Hematopoietic multipotent progenitor cell treated with erythropoietin and hydrocortisone succinate and interleukin-3 and kit ligand, for 15 days (in vitro differentiated cells): ENCODE results near the gene MYO15B.

Experiments
- DNase-seq: peaks from one replicate; pipeline ENCODE4 v3.0.0-alpha.2; 2015; ENCODE audit warnings: low spot score

Gene MYO15B

DNA sequence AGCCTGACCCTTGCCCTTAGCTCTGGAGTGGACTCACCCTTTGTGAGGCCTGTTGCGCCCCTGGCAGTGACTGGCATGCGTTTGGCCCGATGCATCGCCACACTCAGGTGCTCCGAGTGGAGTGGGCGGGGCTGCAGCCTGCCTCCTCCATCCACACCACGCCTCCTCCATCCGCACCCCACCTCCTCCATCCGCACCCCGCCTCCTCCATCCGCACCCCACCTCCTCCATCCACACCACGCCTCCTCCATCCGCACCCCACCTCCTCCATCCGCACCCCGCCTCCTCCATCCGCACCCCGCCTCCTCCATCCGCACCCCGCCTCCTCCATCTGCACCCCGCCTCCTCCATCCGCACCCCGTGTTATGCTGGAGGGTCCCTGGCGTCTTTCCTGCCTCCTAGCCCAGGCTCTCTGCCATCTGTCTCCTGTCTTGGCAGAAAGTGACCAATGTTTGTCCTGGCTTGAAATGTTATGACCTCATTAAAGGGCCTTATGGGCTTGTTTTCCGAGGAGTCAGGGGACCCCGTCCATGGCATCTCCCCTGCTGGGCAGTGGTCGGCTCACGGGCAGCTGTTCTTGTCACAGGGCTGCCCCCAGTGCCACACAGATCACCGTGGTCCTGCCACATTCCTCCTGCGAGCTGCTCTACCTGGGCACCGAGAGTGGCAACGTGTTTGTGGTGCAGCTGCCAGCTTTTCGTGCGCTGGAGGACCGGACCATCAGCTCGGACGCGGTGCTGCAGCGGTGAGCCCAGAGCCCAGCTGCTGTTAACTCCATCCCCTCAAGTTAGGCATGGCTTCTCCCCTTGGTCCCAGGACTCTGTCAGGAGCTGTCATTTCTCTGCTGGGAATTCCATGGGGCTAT, 28.7 kb upstream of the MYO15B start:
- no peak for DNase-seq

DNA sequence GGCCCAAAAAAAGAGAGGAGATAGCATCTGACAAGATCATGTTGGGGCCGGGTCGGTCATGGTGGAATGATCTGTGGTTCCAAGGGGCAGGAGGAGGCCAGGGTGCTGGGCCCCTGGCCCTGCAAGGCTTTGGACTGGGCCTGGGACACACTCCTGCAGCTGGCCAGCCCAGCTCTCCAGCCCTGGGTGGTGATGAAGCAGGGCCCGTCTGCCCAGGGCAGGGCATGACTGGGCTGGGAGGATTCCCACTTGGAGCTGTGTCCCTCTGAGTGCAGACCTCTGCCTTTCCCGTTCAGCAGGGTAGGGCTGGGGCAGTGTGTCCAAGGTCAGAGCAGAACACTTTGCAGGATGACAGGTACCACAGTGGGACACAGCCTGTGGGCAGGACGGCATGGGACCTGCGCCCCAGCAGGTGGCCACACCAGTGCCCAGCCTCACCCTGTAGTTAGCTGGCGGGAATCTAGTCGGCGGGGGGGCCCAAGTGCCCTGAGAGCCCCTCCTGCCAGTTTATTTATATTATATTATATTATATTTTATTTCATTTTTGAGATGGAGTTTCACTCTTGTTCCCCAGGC, 27.6 kb upstream of the MYO15B start:
- DNase-seq = no peak

DNA sequence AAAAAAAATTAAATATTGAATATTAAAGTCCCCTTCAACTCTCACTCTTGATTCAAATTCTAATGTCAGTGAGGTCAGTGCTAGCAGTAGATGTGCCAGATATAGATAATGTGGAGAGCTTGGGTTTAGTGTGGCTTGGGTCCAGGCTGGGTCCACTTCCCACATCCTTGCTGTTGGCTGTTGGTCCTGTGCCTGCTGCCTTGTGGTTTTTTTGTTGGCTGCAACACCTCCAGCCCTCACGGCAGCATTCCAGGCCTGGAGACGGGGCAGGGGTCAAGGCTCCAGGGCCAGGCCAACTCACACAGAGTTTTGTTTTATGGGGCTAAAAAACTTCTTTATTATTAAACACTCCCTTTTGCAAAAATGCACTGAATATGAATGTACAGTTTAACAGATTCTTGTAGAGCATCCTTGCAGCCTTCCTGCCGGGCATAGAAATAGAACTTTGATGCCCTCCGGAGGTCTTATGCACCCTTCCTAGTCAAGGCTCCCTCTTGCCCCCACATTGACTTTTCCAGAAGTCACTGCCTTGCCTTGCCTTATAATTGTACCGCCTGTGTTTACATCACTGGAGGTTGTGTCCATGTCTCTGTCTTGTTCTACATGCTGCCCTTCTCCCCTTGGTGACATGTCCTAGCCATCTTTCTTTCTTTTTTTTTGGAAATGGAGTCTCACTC, 25.5 kb upstream of the MYO15B start:
- no peak for DNase-seq

DNA sequence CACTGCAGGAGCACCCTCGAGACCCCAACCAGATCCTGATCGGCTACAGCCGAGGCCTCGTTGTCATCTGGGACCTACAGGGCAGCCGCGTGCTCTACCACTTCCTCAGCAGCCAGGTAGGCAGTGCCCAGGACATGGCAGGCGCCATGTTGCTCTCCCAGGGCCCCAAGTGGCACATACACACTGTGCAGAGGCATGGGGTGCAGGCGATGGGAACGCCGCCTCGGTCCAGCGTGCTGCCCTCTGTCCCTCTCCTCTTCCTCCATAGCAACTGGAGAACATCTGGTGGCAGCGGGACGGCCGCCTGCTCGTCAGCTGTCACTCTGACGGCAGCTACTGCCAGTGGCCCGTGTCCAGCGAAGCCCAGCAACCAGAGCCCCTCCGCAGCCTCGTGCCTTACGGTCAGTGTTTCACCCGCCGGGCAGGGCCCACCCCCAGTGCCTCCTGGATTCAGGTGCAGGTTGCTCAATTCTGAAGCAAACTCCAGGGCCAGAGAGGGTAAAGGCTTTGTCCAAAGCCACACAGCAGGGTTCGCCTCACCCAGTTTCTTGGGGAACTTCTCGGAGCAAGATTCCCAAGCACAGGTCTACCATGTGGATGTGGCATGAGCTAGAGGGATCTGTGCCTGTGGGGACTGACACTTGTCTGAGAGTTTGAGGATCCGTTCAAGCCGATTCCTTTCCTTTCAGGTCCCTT, 24.4 kb upstream of the MYO15B start:
- DNase-seq = no peak

DNA sequence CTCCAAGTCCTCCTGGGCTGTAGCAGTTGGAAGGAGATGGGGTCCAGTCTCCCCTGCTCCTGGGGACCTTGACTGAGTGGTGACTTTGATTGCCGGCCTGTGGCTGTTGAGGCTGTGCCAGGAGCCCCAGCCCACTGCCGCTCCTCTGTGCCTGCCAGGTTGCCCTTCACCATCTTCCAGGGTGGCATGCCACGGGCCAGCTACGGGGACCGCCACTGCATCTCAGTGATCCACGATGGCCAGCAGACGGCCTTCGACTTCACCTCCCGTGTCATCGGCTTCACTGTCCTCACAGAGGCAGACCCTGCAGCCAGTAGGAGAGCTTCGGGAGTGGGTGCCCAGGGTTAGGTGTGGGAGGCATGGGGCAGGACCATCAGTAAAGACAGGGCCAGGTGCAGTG, 23.4 kb upstream of the MYO15B start:
- DNase-seq = no peak

DNA sequence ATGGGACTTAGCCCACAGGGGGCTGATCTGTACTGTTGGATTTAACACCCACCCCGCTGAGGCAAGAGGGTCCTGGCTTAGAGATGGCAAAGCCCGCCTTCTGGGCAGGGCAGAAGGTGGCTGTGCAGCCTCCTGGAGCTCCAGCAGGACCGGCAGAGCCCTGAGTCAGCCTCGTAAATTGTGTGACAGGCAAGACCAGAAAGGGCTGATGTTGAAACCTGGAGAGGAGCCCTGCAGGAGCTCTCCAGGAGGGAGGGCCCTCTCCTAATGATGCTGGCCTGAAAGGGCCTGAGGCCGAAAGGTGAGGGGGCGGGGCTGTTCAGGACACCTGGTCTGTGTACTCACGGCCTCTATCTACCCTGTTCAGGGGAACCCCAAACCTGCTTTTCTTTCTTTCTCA, 22.5 kb upstream of the MYO15B start:
- DNase-seq = no peak

DNA sequence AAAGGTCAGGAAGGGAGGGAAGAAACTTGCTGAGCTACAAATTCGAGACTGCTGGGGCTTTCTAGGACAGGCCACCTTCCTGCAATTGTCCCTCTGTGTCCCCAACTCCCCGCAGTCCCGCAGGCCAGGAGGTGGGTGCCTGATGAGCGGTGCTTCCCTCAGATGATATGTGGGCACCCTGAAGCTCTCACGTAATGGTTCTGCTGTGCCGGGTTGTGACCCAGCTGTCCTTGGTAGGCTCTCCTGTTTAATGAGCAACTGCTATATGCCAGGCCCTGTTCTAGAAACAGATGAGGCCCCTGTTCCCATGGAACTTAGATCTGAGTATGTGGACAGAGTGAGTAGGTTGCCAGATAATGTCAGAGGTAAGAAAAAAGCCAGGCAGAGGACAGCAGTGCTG, 22.0 kb upstream of the MYO15B start:
- no peak for DNase-seq

DNA sequence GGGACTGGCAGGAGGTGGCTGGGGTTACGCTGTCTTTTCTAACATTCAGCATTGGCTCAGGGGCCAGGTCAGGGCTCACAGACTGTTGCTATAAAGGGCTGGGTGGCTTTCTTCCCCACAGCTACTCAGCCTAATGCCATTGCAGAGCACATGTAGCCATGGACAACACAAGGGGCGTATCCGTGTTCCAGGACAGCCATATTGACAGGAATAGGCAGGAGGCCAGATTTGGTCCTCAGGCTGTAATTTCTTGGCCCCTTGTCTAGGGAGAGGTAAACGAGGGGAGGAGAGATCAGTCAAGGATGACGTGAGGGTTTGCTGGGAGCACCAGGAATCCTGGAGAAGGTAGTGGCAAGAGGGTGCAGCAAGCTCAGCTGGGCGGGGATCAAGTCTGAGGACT, 21.2 kb upstream of the MYO15B start:
- no peak for DNase-seq

DNA sequence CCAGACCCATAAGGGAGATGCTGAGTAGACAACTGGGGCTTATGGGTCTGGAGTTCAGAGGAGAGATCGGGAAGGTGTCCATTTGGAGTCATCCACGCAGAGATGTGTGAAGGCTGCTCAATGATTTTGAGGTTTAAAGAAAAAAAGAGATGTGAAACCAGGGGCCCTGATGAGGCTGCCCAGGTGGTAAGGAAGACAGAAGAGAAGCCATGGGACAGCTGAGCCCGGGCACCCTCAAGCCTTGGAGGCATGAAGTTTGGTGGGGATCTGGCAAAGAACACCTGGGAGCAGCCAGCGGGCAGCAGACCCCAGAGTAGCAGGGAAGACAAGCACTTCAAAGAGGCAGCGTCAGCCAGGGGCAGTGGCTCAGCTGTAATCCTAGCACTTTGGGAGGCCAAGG, 20.8 kb upstream of the MYO15B start:
- DNase-seq = no peak

DNA sequence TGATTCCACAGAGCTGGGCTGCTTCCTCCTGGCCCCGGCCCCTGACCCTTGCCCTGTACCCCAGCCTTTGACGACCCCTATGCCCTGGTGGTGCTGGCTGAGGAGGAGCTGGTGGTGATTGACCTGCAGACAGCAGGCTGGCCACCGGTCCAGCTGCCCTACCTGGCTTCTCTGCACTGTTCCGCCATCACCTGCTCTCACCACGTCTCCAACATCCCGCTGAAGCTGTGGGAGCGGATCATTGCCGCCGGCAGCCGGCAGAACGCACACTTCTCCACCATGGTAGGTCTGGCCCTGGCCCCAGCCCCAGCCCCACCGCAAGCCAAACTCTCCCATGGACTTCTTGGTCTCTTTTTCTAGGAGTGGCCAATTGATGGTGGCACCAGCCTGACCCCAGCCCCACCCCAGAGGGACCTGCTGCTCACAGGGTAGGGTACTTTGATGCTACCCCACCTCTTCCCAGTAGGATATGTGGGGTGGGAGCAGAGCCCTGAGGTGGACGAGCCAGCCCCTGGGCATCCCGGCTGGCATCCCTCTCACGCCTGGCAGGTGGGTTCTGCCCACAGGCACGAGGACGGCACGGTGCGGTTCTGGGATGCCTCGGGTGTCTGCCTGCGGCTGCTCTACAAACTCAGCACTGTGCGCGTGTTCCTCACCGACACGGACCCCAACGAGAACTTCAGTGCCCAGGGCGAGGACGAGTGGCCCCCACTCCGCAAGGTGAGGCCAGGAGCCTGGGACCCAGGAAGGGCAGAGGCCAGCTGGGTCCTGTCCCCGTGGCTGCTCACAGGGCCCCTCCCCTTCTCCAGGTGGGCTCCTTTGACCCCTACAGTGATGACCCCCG, 19.0 kb upstream of the MYO15B start:
- DNase-seq = no peak

DNA sequence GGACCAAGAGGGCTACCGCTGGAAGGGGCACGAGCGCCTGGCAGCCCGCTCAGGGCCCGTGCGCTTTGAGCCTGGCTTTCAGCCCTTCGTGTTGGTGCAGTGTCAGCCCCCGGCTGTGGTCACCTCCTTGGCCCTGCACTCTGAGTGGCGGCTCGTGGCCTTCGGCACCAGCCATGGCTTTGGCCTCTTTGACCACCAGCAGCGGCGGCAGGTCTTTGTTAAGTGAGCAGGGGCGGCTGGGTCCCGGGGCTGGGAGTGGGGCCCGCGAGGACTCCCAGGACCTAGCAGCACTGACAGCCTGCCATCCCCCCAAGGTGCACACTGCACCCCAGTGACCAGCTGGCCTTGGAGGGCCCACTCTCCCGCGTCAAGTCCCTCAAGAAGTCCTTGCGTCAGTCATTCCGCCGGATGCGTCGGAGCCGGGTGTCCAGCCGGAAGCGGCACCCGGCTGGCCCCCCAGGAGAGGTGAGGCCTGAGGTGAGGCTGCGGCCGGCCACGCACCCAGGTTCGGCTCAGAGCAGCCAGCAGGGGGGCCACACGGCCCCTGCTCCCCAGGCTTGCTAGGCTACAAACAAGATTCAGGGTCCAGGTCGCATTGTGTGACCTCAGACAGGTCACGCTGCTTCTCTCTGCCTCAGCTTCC, 17.4 kb upstream of the MYO15B start:
- no peak for DNase-seq

DNA sequence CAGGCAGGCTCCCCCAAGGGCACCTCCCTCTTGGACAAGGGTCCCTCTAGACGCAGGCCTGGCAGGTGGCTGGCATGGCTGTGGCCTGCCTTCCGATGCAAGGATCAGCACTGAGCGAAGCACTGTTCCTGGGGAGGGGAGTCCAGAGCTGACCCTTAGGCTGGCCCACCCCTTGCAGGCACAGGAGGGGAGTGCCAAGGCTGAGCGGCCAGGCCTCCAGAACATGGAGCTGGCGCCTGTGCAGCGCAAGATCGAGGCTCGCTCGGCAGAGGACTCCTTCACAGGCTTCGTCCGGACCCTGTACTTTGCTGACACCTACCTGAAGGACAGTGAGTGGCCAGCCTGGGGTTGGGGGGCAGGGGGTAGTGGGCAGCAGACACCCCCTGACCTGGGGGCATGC, 16.8 kb upstream of the MYO15B start:
- no peak for DNase-seq

DNA sequence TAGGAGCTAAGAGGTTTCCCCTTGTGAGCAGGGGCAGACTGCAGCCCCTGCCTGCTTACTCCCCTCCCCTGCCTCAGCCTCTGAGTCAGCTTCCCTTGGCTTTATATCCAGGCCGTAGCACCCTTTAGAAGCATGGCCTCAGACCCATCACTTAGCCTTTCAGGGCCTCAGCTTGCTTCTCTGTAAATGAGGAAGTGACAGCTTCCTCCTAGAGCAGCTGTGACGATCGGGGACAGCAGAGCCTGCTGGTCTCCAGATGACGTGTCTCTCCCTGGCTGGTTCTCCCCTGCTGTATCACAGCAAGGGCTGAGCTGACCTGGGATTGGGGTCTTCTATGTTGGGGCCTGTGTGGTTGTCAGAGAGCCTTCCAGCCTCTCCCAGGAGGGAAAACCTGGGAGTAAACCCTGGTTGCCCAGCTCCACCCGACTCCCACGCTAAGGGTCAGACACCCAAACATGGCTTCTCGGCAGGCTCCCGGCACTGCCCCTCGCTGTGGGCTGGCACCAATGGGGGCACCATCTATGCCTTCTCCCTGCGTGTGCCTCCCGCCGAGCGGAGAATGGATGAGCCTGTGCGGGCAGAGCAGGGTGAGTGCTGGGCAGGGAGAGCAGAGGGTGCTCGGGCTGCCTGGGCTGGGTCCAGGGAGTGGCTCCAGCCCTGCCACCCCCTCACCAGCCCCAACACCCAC, 16.3 kb upstream of the MYO15B start:
- no peak for DNase-seq

DNA sequence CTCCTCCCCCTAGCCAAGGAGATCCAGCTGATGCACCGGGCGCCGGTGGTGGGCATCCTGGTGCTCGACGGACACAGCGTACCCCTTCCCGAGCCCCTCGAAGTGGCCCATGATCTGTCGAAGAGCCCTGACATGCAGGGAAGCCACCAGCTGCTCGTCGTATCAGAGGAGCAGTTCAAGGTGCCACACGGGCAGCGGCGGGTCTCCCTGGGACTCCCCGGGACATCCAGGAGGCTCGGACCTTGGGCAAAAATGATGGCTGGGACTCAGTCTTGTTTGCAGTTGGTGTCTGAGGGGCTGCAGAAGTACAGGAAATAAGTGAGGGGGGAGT, 15.8 kb upstream of the MYO15B start:
- no peak for DNase-seq

DNA sequence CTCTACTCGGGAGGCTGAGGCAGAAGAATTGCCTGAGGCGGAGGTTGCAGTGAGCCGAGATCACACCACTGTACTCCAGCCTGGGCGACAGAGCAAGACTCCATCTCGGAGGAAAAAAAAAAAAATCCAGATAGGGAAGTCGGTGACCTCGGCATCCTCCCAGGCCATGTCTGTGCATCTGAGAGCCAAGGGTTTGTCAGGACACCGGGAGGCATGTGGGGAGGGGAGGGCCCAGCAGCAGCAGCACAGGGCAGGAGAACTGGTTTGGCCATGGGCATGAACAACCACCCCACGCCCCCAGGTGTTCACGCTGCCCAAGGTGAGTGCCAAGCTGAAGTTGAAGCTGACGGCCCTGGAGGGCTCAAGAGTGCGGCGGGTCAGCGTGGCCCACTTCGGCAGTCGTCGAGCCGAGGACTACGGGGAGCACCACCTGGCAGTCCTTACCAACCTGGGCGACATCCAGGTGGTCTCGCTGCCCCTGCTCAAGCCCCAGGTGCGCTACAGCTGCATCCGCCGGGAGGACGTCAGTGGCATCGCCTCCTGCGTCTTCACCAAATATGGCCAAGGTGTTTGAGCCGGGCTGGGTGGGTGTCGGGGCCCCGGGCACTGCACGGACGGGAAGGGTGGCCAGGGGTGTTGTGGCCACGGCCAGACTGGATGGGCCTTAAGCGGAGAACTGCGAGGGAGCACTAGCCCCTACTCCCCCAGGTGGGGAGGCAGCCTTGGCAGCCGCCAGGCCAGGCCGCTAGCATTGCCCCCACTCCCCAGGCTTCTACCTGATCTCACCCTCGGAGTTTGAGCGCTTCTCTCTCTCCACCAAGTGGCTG, 14.7 kb upstream of the MYO15B start:
- no peak for DNase-seq

DNA sequence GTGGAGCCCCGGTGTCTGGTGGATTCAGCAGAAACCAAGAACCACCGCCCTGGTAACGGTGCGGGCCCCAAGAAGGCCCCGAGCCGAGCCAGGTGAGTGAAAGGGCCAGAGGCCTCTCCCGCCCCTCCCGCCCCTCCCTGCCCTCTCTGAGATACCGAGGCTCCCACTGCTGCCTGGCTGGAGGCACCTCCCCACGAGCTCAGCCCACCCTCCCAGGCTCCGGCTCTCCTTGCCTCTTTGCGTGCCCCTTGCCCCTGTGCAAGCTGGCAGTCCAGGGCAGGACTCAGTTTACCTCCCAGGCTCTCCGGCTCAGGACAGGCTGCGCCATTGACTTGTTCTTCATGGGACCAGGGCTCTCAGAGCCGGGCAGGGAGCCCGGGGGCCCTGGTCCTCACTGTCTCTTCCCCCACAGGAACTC, 14.1 kb upstream of the MYO15B start:
- no peak for DNase-seq

DNA sequence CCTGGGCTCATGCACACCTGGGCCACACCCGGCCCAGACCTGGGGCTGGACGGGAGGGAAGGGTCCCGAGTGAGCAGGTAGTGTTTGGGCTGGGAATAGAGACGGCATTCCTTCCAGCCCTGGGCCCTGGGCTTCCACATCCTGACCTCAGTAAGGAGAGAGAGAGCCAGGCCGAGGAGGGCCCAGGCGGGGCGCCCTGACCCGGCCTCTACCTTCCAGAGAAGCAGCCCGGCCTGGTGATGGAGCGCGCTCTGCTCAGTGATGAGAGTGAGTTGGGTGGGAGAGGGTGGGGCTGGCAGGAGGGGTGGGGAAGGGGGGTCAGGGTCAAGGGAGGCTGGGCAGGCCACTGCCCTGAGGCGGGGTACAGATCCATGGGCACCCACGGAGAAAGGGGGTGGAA, 13.6 kb upstream of the MYO15B start:
- DNase-seq = no peak

DNA sequence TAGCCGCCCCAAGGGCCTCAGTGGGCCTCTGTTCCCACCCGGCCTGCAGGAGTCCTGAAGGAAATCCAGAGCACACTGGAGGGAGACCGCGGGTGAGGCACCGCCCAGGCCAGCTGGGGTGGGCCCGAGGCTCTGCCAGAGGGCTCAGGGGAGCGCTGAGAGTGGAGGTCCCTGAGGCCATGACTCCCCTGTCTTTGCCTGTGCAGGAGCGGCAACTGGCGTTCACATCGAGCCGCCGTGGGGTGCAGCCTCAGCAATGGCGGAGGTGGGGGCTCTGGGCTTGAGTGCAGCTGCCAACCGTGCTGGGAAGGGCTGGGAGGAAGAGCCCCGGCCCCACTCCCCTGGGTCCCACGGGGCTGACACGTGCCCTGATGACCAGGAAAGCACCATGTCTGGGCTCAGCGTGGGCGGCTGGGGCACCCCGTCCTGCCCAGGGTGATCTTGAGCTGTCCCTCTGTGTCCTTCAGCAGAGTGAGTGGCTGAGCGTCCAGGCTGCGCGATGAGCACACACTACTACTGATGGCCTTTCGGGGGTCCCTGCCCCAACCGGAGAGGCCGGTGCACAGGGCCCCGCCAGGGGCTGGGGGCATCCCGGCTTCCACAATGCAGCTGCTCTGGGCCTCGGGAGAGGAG, 13.1 kb upstream of the MYO15B start:
- no peak for DNase-seq

DNA sequence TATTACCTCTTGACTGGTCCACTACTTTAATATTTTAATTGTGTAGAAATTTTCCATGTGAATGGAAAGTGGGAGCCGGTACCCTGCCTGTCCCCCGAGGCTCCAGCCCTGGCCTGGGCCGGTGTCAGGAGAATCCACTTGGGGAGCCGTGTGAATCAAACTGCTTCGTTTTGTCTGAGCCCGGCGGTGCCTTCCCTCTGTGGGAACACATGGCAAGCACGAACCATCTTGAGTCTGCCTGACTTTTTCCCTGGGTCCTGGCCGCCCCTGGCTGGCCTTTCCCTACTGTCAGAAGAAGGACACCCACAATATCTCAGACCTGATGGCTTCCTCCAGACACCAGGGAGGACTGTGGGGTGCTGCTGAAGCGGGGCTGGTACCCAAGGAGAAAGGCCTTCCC, 12.4 kb upstream of the MYO15B start:
- DNase-seq = no peak

DNA sequence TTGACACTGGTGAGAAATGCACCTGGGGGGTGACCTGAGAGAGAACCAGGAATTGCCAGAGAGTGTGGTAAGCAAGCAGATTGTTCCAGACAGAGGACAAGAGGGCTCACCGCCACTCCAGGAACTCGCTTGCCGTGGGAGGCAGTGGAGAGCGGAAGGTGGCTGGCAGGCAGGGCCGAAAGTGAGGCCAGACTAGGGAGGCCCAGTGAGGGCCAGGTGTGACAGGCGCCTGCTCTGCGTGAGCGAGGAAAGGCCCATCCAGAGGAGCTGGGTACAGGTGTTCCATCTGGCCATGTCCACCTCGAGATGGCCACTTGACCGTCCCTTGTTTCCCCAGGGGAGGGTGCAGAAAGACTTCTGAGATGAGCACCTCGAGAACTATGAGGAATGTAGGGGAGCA, 11.9 kb upstream of the MYO15B start:
- no peak for DNase-seq
